Activated CD8-positive, alpha-beta T cell treated with anti-CD3 and anti-CD28 coated beads for 36 hours (primary cell): ENCODE results near the gene RPS14. TPM values are rescaled to one million over a fixed set of nuclear protein-coding genes. Genes with fewer than 3 reads are reported as not detected.

Experiments
- ATAC-seq: fragments of 200-7000 bp; cut with Tn5 transposase; one replicate; pipeline ENCODE4 v1.10.0; 2021; ENCODE audit warnings: mild to moderate bottlenecking, moderate library complexity
- CTCF ChIA-PET: fragments of 350-600 bp; sonication (Branson Sonifier 250); formaldehyde crosslinking; loops from one replicate; lab custom pipeline; 2021; ENCODE audit warnings: antibody characterized with exemption; lab: Charles Lee
- POLR2A ChIA-PET: fragments of 350-600 bp; sonication (Branson Sonifier 250); formaldehyde crosslinking; loops from one replicate; lab custom pipeline; 2021; ENCODE audit warnings: antibody characterized with exemption; lab: Charles Lee
- DNase-seq: peaks from one replicate; pipeline ENCODE4 v3.0.0-alpha.2; 2020
- H3K27ac Mint-ChIP-seq: one replicate; pipeline ENCODE4 v1.8.0; 2021; ENCODE audit warnings: mild to moderate bottlenecking, mixed read lengths
- H3K27me3 Mint-ChIP-seq: one replicate; pipeline ENCODE4 v1.8.0; 2021; ENCODE audit warnings: mixed read lengths
- H3K36me3 Mint-ChIP-seq: one replicate; pipeline ENCODE4 v1.8.0; 2021; ENCODE audit warnings: low read depth, mixed read lengths
- H3K4me1 Mint-ChIP-seq: one replicate; pipeline ENCODE4 v1.8.0; 2021; ENCODE audit warnings: low read depth, mixed read lengths
- H3K4me3 Mint-ChIP-seq: one replicate; pipeline ENCODE4 v1.8.0; 2021; ENCODE audit warnings: mild to moderate bottlenecking, moderate library complexity, mixed read lengths
- H3K9me3 Mint-ChIP-seq: one replicate; pipeline ENCODE4 v1.8.0; 2021; ENCODE audit warnings: mixed read lengths
- CTCF ChIP-seq: fragments of 200-600 bp; IDR thresholded peaks from one replicate; pipeline ENCODE4 v1.8.0; 2022; ENCODE audit warnings: antibody characterized with exemption, mild to moderate bottlenecking
- intact Hi-C: fragments of 100-400 bp; cut with micrococcal nuclease; formaldehyde crosslinking; loops from one replicate; pipeline ENCODE4 v1.10.0; 2022
- total RNA-seq, 2 experiments: library from RNA; stranded (reverse); gene quantifications; one replicate each; pipeline ENCODE4 v1.2.3, GENCODE V29; 2021

The RPS14 gene
- total RNA-seq, 2 experiments from 2014 or later: 3,542 to 3,651 TPM

GRCh38 chr5:150404535-150404934, 45.0 kb downstream of the RPS14 start:
- Mint-ChIP-seq H3K36me3 (peaks cover 34% of the 10 kb centered on the region), H3K27ac (no peak overlapping the region)
- POLR2A ChIA-PET: interaction anchor here (0.7 to 2.4 kb wide), 6 partner anchors 8 to 44 kb away, joined by 3 to 8 read pairs (median 6); partner anchors contain the start of gene CD74

GRCh38 chr5:150404121-150404520, 45.4 kb downstream of the RPS14 start:
- peaks cover 6% of the 10 kb centered on the region for H3K4me1 Mint-ChIP-seq
- peaks cover 34% of the 10 kb centered on the region for H3K36me3 Mint-ChIP-seq
- H3K9me3 Mint-ChIP-seq: no peaks in the 10 kb centered on the region
- no peak for DNase-seq
- no peak for ATAC-seq
- intact Hi-C loops: loop anchor here (5.0 kb wide), 1 partner anchor 33 kb away; no protein-coding TSS in a partner anchor
- peak overlapping the region; percentile 13 for H3K27ac Mint-ChIP-seq
- no peak overlapping the region for H3K4me3 Mint-ChIP-seq
- no peaks in the 10 kb centered on the region for H3K27me3 Mint-ChIP-seq
- TF ChIP-seq CTCF: no peak
- ChIA-PET POLR2A (interaction anchor here (1.3 to 7.1 kb wide), 6 partner anchors 7 to 44 kb away, joined by 4 to 57 read pairs (median 8); partner anchors contain the start of gene CD74), CTCF (interaction anchor here (1.2 kb wide), 1 partner anchor 32 kb away, joined by 4 read pairs; no protein-coding TSS in a partner anchor)

More at GRCh38 chr5:150404535-150404934, 45.0 kb downstream of the RPS14 start:
- intact Hi-C loops: loop anchor here (5.0 kb wide), 1 partner anchor 33 kb away; no protein-coding TSS in a partner anchor
- ATAC-seq: no peak
- no peak for TF ChIP-seq CTCF
- Mint-ChIP-seq H3K9me3 (no peaks in the 10 kb centered on the region), H3K4me3 (no peak overlapping the region), H3K4me1 (peaks cover 6% of the 10 kb centered on the region), H3K27me3 (no peaks in the 10 kb centered on the region)
- no peak for DNase-seq
- CTCF ChIA-PET: interaction anchor here (1.2 kb wide), 1 partner anchor 32 kb away, joined by 4 read pairs; no protein-coding TSS in a partner anchor

- CTCF ChIA-PET: interaction anchor here (1.2 kb wide), 1 partner anchor 34 kb away, joined by 4 read pairs; no protein-coding TSS in a partner anchor
Measured at GRCh38 chr5:150402901-150403342, 46.6 kb downstream of the RPS14 start.

GRCh38 chr5:150402229-150402773, 47.2 kb downstream of the RPS14 start:
- Mint-ChIP-seq H3K9me3 (no peaks in the 10 kb centered on the region), H3K4me3 (no peak overlapping the region), H3K27ac (peak overlapping the region; percentile 31), H3K4me1 (no peaks in the 10 kb centered on the region), H3K27me3 (no peaks in the 10 kb centered on the region), H3K36me3 (peaks cover 41% of the 10 kb centered on the region)
- ChIA-PET POLR2A (interaction anchor here (0.7 to 7.1 kb wide), 5 partner anchors 9 to 42 kb away, joined by 3 to 57 read pairs (median 3); partner anchors contain the start of gene CD74), CTCF (no interaction called here)
- no peak for ATAC-seq
- intact Hi-C loops: loop anchor here (5.0 kb wide), 1 partner anchor 35 kb away; no protein-coding TSS in a partner anchor
- no peak for DNase-seq
- TF ChIP-seq CTCF: no peak

More at GRCh38 chr5:150402901-150403342, 46.6 kb downstream of the RPS14 start:
- H3K27me3 Mint-ChIP-seq: no peaks in the 10 kb centered on the region
- intact Hi-C loops: loop anchor here (5.0 kb wide), 1 partner anchor 34 kb away; no protein-coding TSS in a partner anchor
- TF ChIP-seq CTCF: no peak
- no peaks in the 10 kb centered on the region for H3K9me3 Mint-ChIP-seq
- POLR2A ChIA-PET: interaction anchor here (0.6 to 7.1 kb wide), 5 partner anchors 9 to 43 kb away, joined by 3 to 57 read pairs (median 3); partner anchors contain the start of gene CD74
- ATAC-seq (no peak), DNase-seq (no peak)
- no peak overlapping the region for H3K27ac Mint-ChIP-seq
- no peak overlapping the region for H3K4me3 Mint-ChIP-seq
- H3K4me1 Mint-ChIP-seq: no peaks in the 10 kb centered on the region
- peaks cover 39% of the 10 kb centered on the region for H3K36me3 Mint-ChIP-seq
